ENCODE data around the gene SERGEF. TPM values are rescaled to one million over a fixed set of nuclear protein-coding genes. Genes with fewer than 3 reads are reported as not detected.

Gene SERGEF
- total RNA-seq (2022; extraction: Qiagen RNA extraction; ENCODE audit: low read depth) = 15.5 to 19.8 TPM (median 17.0 TPM) in 5 replicates

GRCh38 chr11:18012906-18013781 lies at the start of gene SERGEF:
SERGEF (minus strand) TSS chr11:18013047; CDS start chr11:18013010, 37 bp downstream.

DNA sequence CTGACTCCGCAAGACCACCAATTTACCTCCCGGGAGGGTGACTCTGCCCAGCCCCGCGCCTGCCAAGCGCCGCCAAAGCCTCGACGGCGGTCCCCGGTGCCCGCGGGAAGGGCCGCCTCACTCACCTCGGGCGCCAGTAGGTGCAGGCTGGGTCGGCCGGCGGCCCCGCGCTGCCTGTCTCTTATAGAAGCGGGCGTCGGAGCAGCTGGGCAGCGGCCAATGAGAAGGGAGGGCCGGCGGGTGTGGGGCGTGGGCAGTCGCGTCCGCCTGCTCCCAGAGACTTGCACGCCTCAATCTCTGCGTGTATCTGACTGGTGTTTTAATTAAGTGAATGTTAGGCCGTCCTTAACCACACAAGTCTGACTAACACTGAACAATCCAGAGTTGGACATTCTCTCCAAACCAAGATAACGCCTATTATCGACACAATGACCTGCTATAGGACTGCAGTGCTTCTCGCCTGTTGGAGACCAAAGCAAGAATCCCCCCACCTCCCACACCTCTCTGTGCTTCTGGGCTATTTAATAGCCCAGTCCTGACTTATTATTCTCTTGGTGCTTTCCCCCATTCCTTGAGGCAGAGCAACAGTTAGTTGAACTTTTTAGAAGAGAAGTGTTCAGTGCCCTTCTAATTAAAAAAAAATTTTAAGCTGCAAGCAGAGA lies 33.4 kb upstream of the SERGEF start, which contains the start of gene TPH1:
Gene TPH1 (minus strand): TSS at position 154 of the 662 bp plus-strand sequence. CDS start 5,507 bp downstream, outside the sequence.

Other genes starting within 250 kb of the SERGEF start
- 0.03 to 0.15 TPM (median 0.08 TPM) in 4 of 5 replicates, not detected in the other for gene TPH1, start 33.2 kb upstream of the SERGEF start, total RNA-seq (2022; extraction: Qiagen RNA extraction; ENCODE audit: low read depth)
- gene SAAL1, start 93.0 kb upstream of the SERGEF start, total RNA-seq (2022; extraction: Qiagen RNA extraction; ENCODE audit: low read depth) = 35.4 to 39.9 TPM (median 37.8 TPM) in 5 replicates
- not detected in 5 replicates for gene MRGPRX3, start 119.5 kb upstream of the SERGEF start, total RNA-seq (2022; extraction: Qiagen RNA extraction; ENCODE audit: low read depth)
- gene MRGPRX4, start 159.8 kb upstream of the SERGEF start, total RNA-seq (2022; extraction: Qiagen RNA extraction; ENCODE audit: low read depth) = not detected in 5 replicates
- gene SAA4, start 223.8 kb upstream of the SERGEF start, total RNA-seq (2022; extraction: Qiagen RNA extraction; ENCODE audit: low read depth) = not detected in 5 replicates
- 0.24 to 0.43 TPM in 2 of 5 replicates, not detected in the others for gene SAA2, start 235.6 kb upstream of the SERGEF start, total RNA-seq (2022; extraction: Qiagen RNA extraction; ENCODE audit: low read depth)